ENCODE data around the gene DDX53.

The DDX53 gene

DNA sequence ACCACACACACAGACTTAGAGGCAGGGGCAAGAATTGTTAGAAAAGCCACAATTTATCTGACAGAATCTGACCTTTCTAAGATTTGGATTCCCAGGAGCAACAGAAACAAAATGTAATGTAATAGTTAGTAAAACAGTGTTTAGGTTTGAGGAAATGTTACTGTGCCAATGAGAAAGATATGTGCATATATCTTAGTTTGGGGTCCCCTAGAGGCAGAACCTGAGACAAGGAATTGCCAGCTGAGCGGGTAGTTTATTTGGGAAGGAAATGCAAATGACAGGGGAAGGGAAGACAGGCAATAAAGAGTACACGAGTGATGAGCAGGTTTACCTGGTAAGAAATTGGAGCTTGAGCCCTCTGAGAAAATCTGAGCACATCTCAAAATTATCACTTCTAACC lies 31.3 kb upstream of the DDX53 start:
- no peak for DNase-seq (ENCODE audit: low read depth in 1 of 2, low spot score in 1 of 2)
- H3K27me3 ChIP-seq (ENCODE audit: insufficient read depth, poor library complexity, severe bottlenecking), result no peaks in the 10 kb centered on the region
- no peak overlapping the region for H3K4me3 ChIP-seq (replicated peaks; ENCODE audit: insufficient read depth, low read length)
- TF ChIP-seq POLR2AphosphoS5 (IDR thresholded peaks at IDR 0.05; ENCODE audit: low read depth) (no peak), GABPA (IDR thresholded peaks at IDR 0.05; ENCODE audit: low read depth) (no peak), SPI1 (IDR thresholded peaks at IDR 0.05; ENCODE audit: borderline replicate concordance, low read depth) (no peak)
- TF ChIP-seq, protein P1, sequence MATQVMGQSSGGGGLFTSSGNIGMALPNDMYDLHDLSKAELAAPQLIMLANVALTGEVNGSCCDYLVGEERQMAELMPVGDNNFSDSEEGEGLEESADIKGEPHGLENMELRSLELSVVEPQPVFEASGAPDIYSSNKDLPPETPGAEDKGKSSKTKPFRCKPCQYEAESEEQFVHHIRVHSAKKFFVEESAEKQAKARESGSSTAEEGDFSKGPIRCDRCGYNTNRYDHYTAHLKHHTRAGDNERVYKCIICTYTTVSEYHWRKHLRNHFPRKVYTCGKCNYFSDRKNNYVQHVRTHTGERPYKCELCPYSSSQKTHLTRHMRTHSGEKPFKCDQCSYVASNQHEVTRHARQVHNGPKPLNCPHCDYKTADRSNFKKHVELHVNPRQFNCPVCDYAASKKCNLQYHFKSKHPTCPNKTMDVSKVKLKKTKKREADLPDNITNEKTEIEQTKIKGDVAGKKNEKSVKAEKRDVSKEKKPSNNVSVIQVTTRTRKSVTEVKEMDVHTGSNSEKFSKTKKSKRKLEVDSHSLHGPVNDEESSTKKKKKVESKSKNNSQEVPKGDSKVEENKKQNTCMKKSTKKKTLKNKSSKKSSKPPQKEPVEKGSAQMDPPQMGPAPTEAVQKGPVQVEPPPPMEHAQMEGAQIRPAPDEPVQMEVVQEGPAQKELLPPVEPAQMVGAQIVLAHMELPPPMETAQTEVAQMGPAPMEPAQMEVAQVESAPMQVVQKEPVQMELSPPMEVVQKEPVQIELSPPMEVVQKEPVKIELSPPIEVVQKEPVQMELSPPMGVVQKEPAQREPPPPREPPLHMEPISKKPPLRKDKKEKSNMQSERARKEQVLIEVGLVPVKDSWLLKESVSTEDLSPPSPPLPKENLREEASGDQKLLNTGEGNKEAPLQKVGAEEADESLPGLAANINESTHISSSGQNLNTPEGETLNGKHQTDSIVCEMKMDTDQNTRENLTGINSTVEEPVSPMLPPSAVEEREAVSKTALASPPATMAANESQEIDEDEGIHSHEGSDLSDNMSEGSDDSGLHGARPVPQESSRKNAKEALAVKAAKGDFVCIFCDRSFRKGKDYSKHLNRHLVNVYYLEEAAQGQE (IDR thresholded peaks at IDR 0.05; ENCODE audit: insufficient replicate concordance, low read depth), result no peak
- TF ChIP-seq, protein P2, sequence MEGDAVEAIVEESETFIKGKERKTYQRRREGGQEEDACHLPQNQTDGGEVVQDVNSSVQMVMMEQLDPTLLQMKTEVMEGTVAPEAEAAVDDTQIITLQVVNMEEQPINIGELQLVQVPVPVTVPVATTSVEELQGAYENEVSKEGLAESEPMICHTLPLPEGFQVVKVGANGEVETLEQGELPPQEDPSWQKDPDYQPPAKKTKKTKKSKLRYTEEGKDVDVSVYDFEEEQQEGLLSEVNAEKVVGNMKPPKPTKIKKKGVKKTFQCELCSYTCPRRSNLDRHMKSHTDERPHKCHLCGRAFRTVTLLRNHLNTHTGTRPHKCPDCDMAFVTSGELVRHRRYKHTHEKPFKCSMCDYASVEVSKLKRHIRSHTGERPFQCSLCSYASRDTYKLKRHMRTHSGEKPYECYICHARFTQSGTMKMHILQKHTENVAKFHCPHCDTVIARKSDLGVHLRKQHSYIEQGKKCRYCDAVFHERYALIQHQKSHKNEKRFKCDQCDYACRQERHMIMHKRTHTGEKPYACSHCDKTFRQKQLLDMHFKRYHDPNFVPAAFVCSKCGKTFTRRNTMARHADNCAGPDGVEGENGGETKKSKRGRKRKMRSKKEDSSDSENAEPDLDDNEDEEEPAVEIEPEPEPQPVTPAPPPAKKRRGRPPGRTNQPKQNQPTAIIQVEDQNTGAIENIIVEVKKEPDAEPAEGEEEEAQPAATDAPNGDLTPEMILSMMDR (IDR thresholded peaks at IDR 0.05; ENCODE audit: insufficient read depth, low read length), result no peak
- H3K27ac ChIP-seq (replicated peaks), result no peak overlapping the region

DNA sequence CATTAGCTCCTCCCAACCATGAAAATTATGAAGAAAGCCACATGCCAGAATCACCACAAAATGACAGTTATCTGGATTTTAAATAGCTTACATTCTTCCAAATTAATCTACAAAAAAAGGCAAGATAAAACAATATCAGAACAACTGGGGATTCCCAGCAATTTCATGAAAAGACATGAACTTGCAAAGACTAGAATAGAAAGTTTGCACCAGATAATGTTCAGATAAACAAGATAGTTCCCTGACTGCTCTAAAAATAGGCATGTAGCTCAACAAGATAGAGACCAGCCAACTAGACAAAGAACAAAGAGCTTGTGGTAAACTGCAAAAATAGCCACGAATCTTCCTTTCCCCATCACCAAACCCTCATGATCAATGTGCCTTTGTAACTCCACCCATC lies 30.3 kb upstream of the DDX53 start:
- no peak overlapping the region for H3K27ac ChIP-seq (replicated peaks)
- H3K4me3 ChIP-seq (replicated peaks; ENCODE audit: insufficient read depth, low read length), result no peak overlapping the region
- H3K27me3 ChIP-seq (ENCODE audit: insufficient read depth, poor library complexity, severe bottlenecking), result no peaks in the 10 kb centered on the region
- TF ChIP-seq POLR2AphosphoS5 (IDR thresholded peaks at IDR 0.05; ENCODE audit: low read depth) (no peak), SPI1 (IDR thresholded peaks at IDR 0.05; ENCODE audit: borderline replicate concordance, low read depth) (no peak), GABPA (IDR thresholded peaks at IDR 0.05; ENCODE audit: low read depth) (no peak)
- TF ChIP-seq, protein P2 (IDR thresholded peaks at IDR 0.05; ENCODE audit: insufficient read depth, low read length), result no peak
- TF ChIP-seq, protein P1 (IDR thresholded peaks at IDR 0.05; ENCODE audit: insufficient replicate concordance, low read depth), result no peak
- DNase-seq (ENCODE audit: low read depth in 1 of 2, low spot score in 1 of 2), result no peak

DNA sequence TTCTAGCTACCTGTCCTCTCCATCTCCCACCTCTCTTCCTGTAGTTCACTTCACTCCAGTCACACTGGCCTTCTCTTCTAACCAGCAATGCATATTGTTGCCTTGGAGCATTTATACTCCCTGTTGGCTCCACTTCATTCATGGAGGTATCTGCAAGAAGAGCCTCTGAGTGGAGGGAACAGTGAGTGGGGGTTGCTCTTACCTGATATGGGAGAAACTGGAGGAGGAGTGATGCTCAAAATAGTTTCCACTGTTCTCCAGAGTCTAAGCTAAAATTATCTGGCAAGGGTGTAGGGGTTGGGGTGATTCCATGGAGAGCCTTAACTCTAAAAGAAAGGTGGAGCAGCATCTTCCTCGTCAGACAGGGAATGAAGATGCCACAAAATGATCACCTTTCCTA lies 28.9 kb upstream of the DDX53 start:
- DNase-seq (ENCODE audit: low read depth in 1 of 2, low spot score in 1 of 2), result no peak
- TF ChIP-seq, protein P1 (IDR thresholded peaks at IDR 0.05; ENCODE audit: insufficient replicate concordance, low read depth), result no peak
- TF ChIP-seq POLR2AphosphoS5 (IDR thresholded peaks at IDR 0.05; ENCODE audit: low read depth) (no peak), GABPA (IDR thresholded peaks at IDR 0.05; ENCODE audit: low read depth) (no peak), SPI1 (IDR thresholded peaks at IDR 0.05; ENCODE audit: borderline replicate concordance, low read depth) (no peak)
- TF ChIP-seq, protein P2 (IDR thresholded peaks at IDR 0.05; ENCODE audit: insufficient read depth, low read length), result no peak
- H3K27ac ChIP-seq (replicated peaks), result no peak overlapping the region
- H3K27me3 ChIP-seq (ENCODE audit: insufficient read depth, poor library complexity, severe bottlenecking), result no peaks in the 10 kb centered on the region
- H3K4me3 ChIP-seq (replicated peaks; ENCODE audit: insufficient read depth, low read length), result no peak overlapping the region

Data from HL-60 (cell line).